Progenitor cell of endocrine pancreas (in vitro differentiated cells): ENCODE measurements around the gene SUSD4. TPM values are rescaled to one million over a fixed set of nuclear protein-coding genes. Genes with fewer than 3 reads are reported as not detected.

Source experiments
- DNase-seq: peaks from one replicate; pipeline ENCODE4 v3.0.0; 2021; ENCODE audit warnings: low spot score; ENCODE audit not compliant: unreplicated experiment
- H3K27ac Mint-ChIP-seq: 2 replicates; pipeline ENCODE4 v1.8.0; 2021; ENCODE audit warnings: mild to moderate bottlenecking, moderate library complexity, mixed read lengths
- H3K27me3 Mint-ChIP-seq: 2 replicates; pipeline ENCODE4 v1.8.0; 2021; ENCODE audit warnings: mixed read lengths
- H3K36me3 Mint-ChIP-seq: 2 replicates; pipeline ENCODE4 v1.8.0; 2022; ENCODE audit warnings: mixed read lengths; ENCODE audit not compliant: insufficient read depth
- H3K4me1 Mint-ChIP-seq: 2 replicates; pipeline ENCODE4 v1.8.0; 2021; ENCODE audit warnings: low read depth, mixed read lengths
- H3K4me3 Mint-ChIP-seq: 2 replicates; pipeline ENCODE4 v1.8.0; 2021; ENCODE audit warnings: low read depth, mild to moderate bottlenecking, moderate library complexity, mixed read lengths
- H3K9me3 Mint-ChIP-seq: 2 replicates; pipeline ENCODE4 v1.8.0; 2021; ENCODE audit warnings: low read depth, mixed read lengths
- CTCF ChIP-seq: fragments of 200-600 bp; sonication (generic); IDR thresholded peaks from one replicate; pipeline ENCODE4 v1.5.0; 2021; ENCODE audit warnings: antibody characterized with exemption, mild to moderate bottlenecking; ENCODE audit not compliant: unreplicated experiment
- total RNA-seq: library from RNA; stranded (reverse); gene quantifications from 2 replicates; pipeline ENCODE4 v1.2.1, GENCODE V29; 2021

Gene SUSD4
- total RNA-seq, 1 donor from 2014 or later = 6.0 TPM

- TF ChIP-seq CTCF = no peak
- Mint-ChIP-seq H3K36me3 (no peaks in the 10 kb centered on the region), H3K9me3 (no peaks in the 10 kb centered on the region), H3K27ac (no peak overlapping the region), H3K4me3 (no peak overlapping the region), H3K4me1 (no peaks in the 10 kb centered on the region), H3K27me3 (peaks cover 11% of the 10 kb centered on the region)
- no peak for DNase-seq
Observed at GRCh38 chr1:223394242-223394641, 30.3 kb upstream of the SUSD4 start.

GRCh38 chr1:223393275-223394214 is 29.6 kb upstream of the SUSD4 start, which contains the start of gene CCDC185:
CCDC185 (plus strand) TSS chr1:223393415; CDS start chr1:223393476, 61 bp downstream.
- no peak within 1 kb of the TSS for H3K4me3 Mint-ChIP-seq
- no peak within 1 kb of the TSS for H3K27ac Mint-ChIP-seq
- peaks cover 13% of the 10 kb centered on the region for H3K27me3 Mint-ChIP-seq
- no peak for DNase-seq
- no peaks in the 10 kb centered on the region for H3K4me1 Mint-ChIP-seq
- TF ChIP-seq CTCF = no peak
- H3K9me3 Mint-ChIP-seq = no peaks in the 10 kb centered on the region
- no peaks in the 10 kb centered on the region for H3K36me3 Mint-ChIP-seq

- no peak for DNase-seq
- H3K9me3 Mint-ChIP-seq = no peaks in the 10 kb centered on the region
- no peak for TF ChIP-seq CTCF
- peaks cover 13% of the 10 kb centered on the region for H3K27me3 Mint-ChIP-seq
- no peaks in the 10 kb centered on the region for H3K4me1 Mint-ChIP-seq
- no peak overlapping the region for H3K27ac Mint-ChIP-seq
- H3K36me3 Mint-ChIP-seq = no peaks in the 10 kb centered on the region
- no peak overlapping the region for H3K4me3 Mint-ChIP-seq
Observed at GRCh38 chr1:223390618-223391017, 26.6 kb upstream of the SUSD4 start.

GRCh38 chr1:223386013-223386412 is 22.0 kb upstream of the SUSD4 start:
- Mint-ChIP-seq H3K4me1 (no peaks in the 10 kb centered on the region), H3K4me3 (no peak overlapping the region), H3K27ac (no peak overlapping the region), H3K36me3 (no peaks in the 10 kb centered on the region), H3K9me3 (no peaks in the 10 kb centered on the region), H3K27me3 (peaks cover 21% of the 10 kb centered on the region)
- TF ChIP-seq CTCF = no peak
- DNase-seq = no peak

GRCh38 chr1:223378754-223379153 is 14.8 kb upstream of the SUSD4 start:
- no peak overlapping the region for H3K27ac Mint-ChIP-seq
- H3K4me3 Mint-ChIP-seq = no peak overlapping the region
- no peaks in the 10 kb centered on the region for H3K4me1 Mint-ChIP-seq
- H3K9me3 Mint-ChIP-seq = peaks cover 9% of the 10 kb centered on the region
- H3K27me3 Mint-ChIP-seq = peaks cover 7% of the 10 kb centered on the region
- DNase-seq = no peak
- no peak for TF ChIP-seq CTCF
- H3K36me3 Mint-ChIP-seq = no peaks in the 10 kb centered on the region
